HG03442 (cell line): Measurements from ENCODE around the gene ATP6V1F.

ENCODE experiments used
- ATAC-seq: cut with Tn5 transposase; IDR thresholded peaks from one replicate; pipeline ENCODE4 v1.9.1; 2021; ENCODE audit warnings: mild to moderate bottlenecking, moderate library complexity; ENCODE audit not compliant: unreplicated experiment

ATP6V1F gene, protein sequence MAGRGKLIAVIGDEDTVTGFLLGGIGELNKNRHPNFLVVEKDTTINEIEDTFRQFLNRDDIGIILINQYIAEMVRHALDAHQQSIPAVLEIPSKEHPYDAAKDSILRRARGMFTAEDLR

DNA sequence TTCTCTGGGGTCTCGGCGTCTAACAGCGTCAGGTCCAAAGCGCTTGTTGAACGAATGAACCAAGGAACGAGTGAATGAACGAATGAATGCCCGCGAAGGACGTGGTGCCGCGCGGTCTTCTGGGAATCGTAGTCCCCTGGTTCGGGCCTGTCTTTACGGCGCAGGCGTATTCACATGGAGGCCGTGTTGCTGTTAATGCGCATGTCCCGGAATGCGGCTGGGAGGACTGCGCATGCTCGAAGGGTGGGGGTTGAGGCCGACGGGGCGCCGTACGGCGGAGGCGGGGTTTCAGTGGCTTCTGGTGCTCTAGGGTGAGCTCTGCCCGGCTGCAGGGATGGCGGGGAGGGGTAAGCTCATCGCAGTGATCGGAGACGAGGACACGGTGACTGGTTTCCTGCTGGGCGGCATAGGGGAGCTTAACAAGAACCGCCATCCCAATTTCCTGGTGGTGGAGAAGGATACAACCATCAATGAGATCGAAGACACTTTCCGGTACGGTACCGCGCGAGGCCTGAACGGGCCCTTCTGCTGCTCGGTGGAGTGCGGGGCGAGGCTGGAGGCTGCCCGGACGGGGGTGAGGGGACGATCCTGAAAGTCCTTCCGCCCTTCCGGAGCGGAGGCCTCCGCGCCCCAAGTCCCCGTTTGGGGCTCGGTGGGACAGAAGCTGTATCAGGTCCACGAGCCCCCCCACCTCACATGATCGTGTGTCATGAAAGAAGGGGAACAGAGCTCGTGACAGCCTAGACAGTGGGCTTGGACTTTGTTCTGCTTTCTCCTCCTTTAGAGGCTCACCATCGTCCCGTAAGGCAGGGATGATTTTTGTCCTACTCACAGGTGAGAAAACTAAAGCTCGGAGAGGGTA, at the start of gene ATP6V1F:
TSS of gene ATP6V1F (plus strand) at position 286 of the 862 bp plus-strand sequence. CDS start at position 335, 49 bp downstream.
- peak; percentile 77 for ATAC-seq

GRCh38 chr7:128814499-128814898, 48.2 kb upstream of the ATP6V1F start:
- no peak for ATAC-seq

DNA sequence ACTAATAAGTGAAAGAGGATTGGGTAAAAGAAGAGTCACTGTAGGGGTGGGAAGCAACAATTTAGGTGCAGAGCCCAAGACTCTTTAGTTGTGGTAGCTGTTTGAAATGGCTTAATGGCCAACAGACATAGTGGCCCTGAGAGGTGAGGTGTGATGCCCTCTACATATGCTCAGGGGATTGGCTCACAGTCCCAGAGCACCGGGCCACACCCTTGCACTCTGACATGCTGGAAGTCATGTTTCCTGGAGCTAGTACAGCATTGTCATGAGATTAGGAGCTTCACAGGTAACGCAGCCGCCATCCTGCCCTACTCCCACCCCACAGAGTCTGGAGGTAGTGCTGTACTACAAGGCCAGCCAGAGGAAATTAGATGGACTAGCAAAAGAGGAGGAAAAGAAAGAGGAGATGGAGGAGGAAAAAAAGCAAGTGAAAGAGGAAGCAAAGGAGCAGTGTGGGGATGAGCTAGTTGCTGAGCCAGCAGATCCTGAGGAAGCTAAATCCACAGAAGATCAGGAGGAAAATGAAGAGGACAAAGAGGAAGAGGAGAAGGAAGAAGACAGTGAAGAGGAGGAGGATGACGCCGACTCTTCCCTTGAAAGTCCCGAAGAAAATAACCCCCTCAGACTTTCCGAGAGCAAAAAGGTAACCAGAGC, 47.2 kb upstream of the ATP6V1F start:
- ATAC-seq, result no peak

DNA sequence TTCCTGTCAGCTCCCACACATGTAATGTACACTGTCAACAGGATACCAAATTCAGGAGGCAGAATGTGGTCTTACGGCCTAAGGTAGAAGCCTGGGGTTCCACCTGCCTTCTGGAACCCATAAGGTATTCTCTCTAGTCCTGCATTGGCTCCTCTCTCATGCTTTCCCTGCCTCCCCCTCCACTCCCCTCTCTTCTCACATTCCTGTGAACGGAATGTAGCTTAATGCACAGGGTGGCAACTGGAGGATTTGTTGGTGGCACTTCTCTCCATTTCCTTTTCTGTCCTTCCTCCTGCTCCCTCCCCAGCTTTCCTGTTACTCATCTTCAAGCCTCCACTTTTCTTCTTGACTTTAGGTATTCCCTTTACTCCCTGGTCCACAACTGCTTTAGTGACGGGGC, 44.0 kb upstream of the ATP6V1F start:
- ATAC-seq, result no peak

GRCh38 chr7:128821724-128822123, 40.9 kb upstream of the ATP6V1F start:
- ATAC-seq, result no peak

DNA sequence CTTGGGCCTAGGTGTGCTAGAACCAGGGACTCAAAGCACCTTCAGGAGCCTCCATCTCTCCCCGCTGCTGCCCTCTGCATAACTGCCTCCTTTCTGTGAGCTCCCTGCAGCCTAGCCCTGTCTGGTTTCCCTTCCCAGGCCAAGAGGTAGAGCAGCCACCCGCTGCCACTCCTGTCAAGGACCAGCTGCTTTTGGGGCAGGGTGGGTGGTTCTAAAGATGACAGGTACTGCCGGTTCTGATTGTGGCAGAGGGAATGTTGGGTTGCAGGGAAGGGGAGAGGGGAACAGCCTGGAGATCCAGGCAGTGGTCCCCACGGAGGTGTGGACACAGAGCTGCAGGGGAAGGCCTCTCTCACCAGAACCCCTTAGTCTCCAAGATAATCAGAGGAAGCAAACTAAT, 36.1 kb upstream of the ATP6V1F start:
- no peak for ATAC-seq

DNA sequence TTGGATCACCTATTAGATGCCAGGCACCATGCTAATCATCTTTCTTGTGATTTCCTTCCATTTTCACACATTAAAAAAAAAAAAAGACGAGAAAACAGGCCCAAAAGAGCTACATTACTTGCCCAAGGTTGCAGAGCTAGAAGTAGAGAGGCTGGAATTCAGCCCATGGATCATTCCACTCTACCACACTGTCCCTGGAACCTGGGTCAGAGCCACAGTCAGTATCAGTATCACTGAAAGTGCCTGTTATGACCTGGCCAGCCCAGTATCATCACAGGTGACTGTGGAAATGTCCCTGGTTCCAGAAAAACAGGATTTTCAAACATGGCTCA, 35.8 kb upstream of the ATP6V1F start:
- ATAC-seq, result no peak

- ATAC-seq, result no peak
Measured at GRCh38 chr7:128827248-128827958, 35.3 kb upstream of the ATP6V1F start.

- ATAC-seq, result no peak
Measured at GRCh38 chr7:128827971-128828711, 34.5 kb upstream of the ATP6V1F start.

DNA sequence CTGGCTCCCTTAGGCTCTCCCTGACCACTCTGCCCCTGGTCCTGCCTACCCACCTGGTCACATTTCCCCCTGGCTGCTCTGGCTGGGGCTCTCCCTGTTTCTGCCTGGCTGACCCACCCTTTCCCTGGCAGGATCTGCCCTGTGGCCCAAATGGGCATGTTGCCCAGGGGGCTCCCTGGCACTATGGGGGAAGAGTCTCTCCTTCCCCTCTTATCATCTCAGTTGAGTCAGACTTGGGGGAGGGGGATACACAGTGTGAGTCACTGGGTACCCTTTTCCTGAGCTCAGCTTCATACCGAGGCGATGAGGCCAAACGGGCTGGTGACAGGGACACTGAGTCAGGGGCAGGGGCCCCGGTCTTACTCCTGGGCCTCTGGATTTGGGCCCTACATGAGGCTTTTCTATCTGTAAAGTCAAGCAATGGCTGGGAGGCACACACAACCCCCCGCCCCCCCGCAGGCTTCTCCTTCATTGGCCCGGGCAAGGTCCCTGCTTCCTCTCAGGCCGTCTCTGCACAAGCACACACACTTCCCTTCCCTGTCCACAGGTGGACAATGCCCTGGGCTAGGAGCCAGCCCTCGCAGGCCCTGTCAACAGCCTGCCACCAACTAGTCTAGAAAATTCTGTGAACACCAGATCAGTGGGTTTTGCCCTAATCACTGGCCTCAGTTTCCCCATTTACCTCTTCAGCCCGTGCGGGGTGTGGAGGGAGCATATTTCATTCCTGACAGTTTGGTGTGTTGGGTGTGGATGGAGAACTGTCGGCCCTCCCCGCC, 33.1 kb upstream of the ATP6V1F start:
- ATAC-seq, result no peak

DNA sequence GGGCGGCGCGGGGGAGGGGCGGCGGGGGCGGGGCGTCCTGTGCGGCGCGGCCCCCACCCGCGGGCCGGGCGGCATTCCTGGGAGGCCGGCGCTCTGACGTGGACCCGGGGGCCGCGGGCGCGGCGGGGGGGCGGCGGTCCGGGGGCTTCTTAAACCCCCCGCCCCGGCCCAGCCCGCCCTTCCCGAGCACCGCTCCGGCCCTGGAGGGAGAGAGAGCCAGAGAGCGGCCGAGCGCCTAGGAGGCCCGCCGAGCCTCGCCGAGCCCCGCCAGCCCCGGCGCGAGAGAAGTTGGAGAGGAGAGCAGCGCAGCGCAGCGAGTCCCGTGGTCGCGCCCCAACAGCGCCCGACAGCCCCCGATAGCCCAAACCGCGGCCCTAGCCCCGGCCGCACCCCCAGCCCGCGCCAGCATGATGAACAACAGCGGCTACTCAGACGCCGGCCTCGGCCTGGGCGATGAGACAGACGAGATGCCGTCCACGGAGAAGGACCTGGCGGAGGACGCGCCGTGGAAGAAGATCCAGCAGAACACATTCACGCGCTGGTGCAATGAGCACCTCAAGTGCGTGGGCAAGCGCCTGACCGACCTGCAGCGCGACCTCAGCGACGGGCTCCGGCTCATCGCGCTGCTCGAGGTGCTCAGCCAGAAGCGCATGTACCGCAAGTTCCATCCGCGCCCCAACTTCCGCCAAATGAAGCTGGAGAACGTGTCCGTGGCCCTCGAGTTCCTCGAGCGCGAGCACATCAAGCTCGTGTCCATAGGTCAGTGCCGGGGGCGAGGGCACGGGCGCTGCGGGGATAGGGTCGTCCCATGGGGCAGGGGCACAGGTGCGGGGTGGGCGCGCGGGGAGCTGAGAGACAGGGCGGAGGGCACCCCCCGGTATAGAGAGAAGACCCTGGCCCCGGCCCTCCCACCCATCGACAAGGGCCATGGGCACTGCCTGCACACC, 32.2 kb upstream of the ATP6V1F start, which contains the start of gene FLNC:
TSS of gene FLNC (plus strand) at position 176 of the 947 bp plus-strand sequence. CDS start at position 408, 232 bp downstream.
- ATAC-seq, result no peak

DNA sequence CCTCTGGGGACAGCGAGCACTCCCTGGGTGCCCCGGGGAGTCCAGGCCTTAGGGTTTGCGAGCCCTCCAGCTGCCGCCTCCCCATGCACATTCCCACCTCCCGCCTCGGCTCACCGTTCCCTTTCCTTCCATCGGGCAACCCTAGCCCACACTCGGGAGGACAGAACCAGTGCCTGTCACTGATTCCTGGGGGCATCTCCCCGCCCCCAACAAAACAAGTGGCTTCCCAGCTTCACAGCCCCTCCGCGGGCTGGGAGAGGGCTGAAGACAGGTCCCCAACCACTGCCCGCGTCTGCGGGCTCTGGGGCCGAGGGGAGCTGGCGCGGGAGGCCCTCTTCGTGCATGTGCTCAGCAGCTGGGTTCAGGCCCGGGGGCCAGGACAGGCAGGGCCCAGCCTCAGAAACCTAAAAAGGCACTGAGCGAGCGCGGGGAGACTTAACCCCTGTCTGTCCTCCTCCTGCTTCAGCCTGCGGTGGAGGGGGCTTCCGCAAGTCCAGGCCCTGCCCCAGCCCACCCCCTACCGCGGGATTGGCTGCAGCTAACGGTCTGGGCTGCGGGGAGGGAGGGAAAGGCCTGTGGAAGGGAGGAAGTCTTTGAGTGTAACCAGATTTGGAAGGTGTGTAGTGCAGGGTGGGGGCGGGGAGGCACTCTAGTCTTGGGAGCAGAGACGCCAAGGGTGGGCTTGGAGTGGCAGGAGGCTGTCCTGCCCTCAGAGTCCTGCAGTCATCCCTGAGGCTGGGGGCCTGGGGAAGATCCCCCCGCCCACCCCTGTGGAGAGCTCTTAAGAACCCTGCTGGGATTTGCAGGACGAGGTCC, 31.3 kb upstream of the ATP6V1F start:
- no peak for ATAC-seq

DNA sequence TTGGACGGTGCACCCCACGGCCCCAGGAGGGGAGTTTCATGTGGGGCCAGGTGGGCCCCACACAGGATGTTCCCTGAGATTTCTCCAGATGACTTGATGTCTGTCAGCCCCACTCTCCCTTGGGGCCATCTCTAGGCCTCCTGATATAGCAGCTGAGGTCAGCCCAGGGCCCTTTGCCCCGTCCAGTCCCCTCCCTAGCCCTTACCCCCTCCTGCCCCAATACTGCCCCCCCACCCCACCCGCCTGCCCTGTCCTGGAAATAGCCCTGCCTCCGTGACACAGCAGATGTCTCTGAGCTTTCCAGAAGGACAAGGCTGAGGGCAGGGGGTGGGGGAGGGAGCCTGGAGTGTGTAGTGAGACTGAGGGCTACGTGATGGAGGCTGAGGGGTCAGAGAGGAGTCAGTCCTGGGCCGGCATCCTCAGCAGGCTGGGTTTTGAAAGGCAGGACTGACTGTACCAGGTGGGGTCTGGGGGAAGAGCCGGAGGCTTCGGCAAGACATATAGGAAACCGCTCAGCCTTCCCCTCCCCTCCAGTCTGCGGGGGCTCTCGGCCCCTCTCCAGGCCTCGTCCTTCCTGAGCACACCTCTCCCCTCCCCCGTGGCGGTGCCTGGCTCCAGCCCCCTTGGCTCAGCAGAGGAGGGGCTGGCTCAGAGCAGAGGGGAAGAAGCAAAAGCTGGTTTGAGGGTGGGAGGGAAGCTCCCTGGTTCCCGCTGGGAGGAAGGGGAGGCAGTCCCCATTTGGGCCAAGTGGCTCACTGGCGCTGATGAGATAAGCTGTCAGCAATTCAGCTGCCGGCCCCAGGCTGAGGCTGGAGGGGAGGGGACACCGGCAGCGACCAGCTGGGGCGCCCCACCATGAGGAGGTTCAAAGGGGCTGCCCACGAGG, 30.4 kb upstream of the ATP6V1F start:
- ATAC-seq, result no peak

DNA sequence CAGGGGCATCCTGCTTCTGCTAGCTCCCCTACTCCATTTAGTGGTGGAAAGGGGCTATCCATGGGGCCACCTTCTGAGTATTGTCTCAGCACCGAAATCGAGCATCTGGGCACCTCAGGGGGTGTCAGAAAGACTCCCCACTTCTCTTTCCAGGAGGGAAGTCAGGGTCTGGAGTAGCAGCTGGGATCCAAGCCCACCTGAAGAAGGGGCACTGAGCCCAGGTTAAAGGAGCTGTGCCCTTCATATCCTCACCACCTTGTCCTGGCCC, 29.8 kb upstream of the ATP6V1F start:
- no peak for ATAC-seq

- no peak for ATAC-seq
Measured at GRCh38 chr7:128833148-128833945, 29.3 kb upstream of the ATP6V1F start.

DNA sequence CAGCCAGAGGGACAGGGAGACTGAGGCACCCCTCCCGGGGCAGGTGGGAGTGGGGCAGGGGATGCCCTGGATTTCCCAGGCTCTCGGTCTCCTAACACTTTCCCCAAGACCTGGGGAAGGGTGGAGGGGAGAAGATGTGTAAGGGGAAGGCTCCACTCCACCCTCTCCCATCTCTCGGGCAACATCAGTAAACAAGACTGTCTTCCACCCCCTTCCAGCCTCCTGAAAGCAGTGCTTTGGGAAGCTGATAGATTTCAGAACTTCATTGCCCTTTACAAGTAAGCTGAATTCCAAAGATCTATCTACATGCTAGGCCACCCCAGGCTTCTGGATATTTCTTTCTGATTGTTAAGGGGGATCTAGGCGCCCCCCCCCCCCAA, 28.7 kb upstream of the ATP6V1F start:
- ATAC-seq, result no peak
